PC-9 (cell line): ENCODE data around the gene NDUFV3.

ENCODE experiments used
- EZH2 ChIP-seq: fragments of 200-600 bp; sonication (generic); IDR thresholded peaks from 2 replicates; pipeline ENCODE4 v1.8.0; 2017; ENCODE audit warnings: antibody characterized with exemption, low read depth
- TF ChIP-seq, protein P1 (sequence below): fragments of 200-600 bp; sonication (generic); conservative IDR thresholded peaks from 2 replicates; pipeline ENCODE4 v1.6.1; 2017; ENCODE audit warnings: mixed run types, antibody characterized with exemption, mild to moderate bottlenecking, moderate library complexity

DNA sequence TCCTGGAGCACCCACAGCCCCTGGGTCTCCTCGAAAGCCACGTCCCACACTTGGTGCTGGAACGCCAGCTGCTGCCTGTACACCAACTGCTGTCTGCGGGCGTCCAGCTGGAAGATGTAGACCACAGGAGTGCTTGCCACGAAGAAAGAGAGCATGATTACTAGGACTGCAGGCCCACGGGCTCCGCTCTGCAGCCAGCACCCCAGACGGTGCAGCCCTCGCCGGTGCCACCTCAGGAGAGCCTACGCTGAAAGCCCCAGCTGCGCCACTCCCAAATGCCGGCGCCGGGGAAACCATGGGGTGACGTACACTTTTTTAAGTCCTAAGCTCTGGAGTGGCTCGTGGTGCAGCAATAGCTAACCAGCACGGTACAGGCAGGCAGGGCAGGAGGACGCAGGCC, 39.5 kb upstream of the NDUFV3 start:
- TF ChIP-seq, protein P1, sequence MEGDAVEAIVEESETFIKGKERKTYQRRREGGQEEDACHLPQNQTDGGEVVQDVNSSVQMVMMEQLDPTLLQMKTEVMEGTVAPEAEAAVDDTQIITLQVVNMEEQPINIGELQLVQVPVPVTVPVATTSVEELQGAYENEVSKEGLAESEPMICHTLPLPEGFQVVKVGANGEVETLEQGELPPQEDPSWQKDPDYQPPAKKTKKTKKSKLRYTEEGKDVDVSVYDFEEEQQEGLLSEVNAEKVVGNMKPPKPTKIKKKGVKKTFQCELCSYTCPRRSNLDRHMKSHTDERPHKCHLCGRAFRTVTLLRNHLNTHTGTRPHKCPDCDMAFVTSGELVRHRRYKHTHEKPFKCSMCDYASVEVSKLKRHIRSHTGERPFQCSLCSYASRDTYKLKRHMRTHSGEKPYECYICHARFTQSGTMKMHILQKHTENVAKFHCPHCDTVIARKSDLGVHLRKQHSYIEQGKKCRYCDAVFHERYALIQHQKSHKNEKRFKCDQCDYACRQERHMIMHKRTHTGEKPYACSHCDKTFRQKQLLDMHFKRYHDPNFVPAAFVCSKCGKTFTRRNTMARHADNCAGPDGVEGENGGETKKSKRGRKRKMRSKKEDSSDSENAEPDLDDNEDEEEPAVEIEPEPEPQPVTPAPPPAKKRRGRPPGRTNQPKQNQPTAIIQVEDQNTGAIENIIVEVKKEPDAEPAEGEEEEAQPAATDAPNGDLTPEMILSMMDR, result no peak
- no peak for TF ChIP-seq EZH2
